ENCODE measurements around the gene MAP4K4.

MAP4K4 gene

GRCh38 chr2:101818531-101819451 is 121.3 kb downstream of the MAP4K4 start:
- peak; percentile 80 for DNase-seq

- peak; percentile 61 for DNase-seq
Observed at GRCh38 chr2:101820519-101820918, 123.0 kb downstream of the MAP4K4 start.

- DNase-seq, result no peak
Observed at GRCh38 chr2:101821059-101821805, 123.7 kb downstream of the MAP4K4 start.

- no peak for DNase-seq
Observed at GRCh38 chr2:101821828-101822458, 124.4 kb downstream of the MAP4K4 start.

- peak; percentile 68 for DNase-seq
Observed at GRCh38 chr2:101823347-101823791, 125.9 kb downstream of the MAP4K4 start.

- no peak for DNase-seq
Observed at GRCh38 chr2:101823859-101824258, 126.4 kb downstream of the MAP4K4 start.

GRCh38 chr2:101826716-101827115 is 129.2 kb downstream of the MAP4K4 start:
- DNase-seq, result no peak

- peak; percentile 86 for DNase-seq
Observed at GRCh38 chr2:101827246-101827645, 129.7 kb downstream of the MAP4K4 start.

GRCh38 chr2:101828257-101828656 is 130.8 kb downstream of the MAP4K4 start:
- no peak for DNase-seq

GRCh38 chr2:101828673-101829334 is 131.3 kb downstream of the MAP4K4 start:
- peak; percentile 32 for DNase-seq

- DNase-seq, result no peak
Observed at GRCh38 chr2:101829429-101829828, 131.9 kb downstream of the MAP4K4 start.

- no peak for DNase-seq
Observed at GRCh38 chr2:101830146-101830545, 132.6 kb downstream of the MAP4K4 start.

- DNase-seq, result peak; percentile 58
Observed at GRCh38 chr2:101830555-101830954, 133.0 kb downstream of the MAP4K4 start.

- DNase-seq, result peak; percentile 77
Observed at GRCh38 chr2:101831351-101831865, 133.9 kb downstream of the MAP4K4 start.

GRCh38 chr2:101832114-101832513 is 134.6 kb downstream of the MAP4K4 start:
- no peak for DNase-seq

GRCh38 chr2:101833890-101834523 is 136.5 kb downstream of the MAP4K4 start:
- no peak for DNase-seq

GRCh38 chr2:101837354-101837753 is 139.8 kb downstream of the MAP4K4 start:
- peak; percentile 61 for DNase-seq

GRCh38 chr2:101841679-101842327 is 144.3 kb downstream of the MAP4K4 start:
- DNase-seq, result no peak

GRCh38 chr2:101842471-101842870 is 145.0 kb downstream of the MAP4K4 start:
- no peak for DNase-seq

- DNase-seq, result peak; percentile 33
Observed at GRCh38 chr2:101843048-101843447, 145.5 kb downstream of the MAP4K4 start.

GRCh38 chr2:101843471-101843870 is 146.0 kb downstream of the MAP4K4 start:
- no peak for DNase-seq
